ENCODE results near the gene NOL12. TPM values are rescaled to one million over a fixed set of nuclear protein-coding genes. Genes with fewer than 3 reads are reported as not detected.
A peak's percentile ranks its signal among the peaks of the same experiment; 100 is the strongest.

Gene NOL12
- polyA plus RNA-seq, 2 of the 4 experiments (the other 2 are of a cell fraction), result 23.0 to 37.3 TPM

DNA sequence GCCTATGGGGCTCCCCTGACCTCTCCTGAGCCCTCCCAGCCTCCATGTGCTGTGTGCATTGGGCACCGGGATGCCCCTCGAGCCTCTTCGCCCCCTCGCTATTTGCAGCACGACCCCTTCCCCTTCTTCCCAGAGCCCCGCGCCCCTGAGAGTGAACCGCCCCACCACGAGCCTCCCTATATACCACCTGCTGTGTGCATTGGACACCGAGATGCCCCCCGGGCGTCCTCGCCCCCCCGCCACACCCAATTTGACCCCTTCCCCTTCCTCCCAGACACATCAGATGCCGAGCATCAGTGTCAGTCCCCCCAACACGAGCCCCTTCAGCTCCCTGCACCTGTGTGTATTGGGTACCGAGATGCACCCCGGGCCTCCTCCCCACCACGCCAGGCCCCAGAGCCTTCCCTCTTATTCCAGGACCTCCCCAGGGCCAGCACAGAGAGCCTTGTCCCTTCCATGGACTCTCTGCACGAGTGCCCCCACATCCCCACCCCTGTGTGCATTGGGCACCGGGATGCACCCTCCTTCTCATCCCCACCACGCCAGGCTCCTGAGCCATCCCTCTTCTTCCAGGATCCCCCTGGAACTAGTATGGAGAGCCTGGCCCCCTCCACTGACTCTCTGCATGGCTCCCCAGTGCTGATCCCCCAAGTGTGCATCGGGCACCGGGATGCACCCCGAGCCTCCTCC lies 39.6 kb downstream of the NOL12 start:
- ChIA-PET CTCF (interaction anchor here (0.6 kb wide), 2 partner anchors 16 to 19 kb away, joined by 3 read pairs; no protein-coding TSS in a partner anchor), POLR2A (no interaction called here)
- Histone ChIP-seq H3K4me1 (no peaks in the 10 kb centered on the region), H3K27ac (no peak overlapping the region), H3K4me3 (no peak overlapping the region), H3K4me2 (no peak overlapping the region), H3K9me3 (no peaks in the 10 kb centered on the region)
- no peak for DNase-seq (ENCODE audit: low read depth in 1 of 2, low spot score in 1 of 2)
- TF ChIP-seq, protein P1, sequence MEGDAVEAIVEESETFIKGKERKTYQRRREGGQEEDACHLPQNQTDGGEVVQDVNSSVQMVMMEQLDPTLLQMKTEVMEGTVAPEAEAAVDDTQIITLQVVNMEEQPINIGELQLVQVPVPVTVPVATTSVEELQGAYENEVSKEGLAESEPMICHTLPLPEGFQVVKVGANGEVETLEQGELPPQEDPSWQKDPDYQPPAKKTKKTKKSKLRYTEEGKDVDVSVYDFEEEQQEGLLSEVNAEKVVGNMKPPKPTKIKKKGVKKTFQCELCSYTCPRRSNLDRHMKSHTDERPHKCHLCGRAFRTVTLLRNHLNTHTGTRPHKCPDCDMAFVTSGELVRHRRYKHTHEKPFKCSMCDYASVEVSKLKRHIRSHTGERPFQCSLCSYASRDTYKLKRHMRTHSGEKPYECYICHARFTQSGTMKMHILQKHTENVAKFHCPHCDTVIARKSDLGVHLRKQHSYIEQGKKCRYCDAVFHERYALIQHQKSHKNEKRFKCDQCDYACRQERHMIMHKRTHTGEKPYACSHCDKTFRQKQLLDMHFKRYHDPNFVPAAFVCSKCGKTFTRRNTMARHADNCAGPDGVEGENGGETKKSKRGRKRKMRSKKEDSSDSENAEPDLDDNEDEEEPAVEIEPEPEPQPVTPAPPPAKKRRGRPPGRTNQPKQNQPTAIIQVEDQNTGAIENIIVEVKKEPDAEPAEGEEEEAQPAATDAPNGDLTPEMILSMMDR (IDR thresholded peaks at IDR 0.05), result no peak
- TF ChIP-seq NFE2L2 (conservative IDR thresholded peaks at IDR 0.05; ENCODE audit: low read length) (no peak), FOSL2 (IDR thresholded peaks at IDR 0.05) (no peak), FOSL2 (CRISPR knock-in tag; IDR thresholded peaks at IDR 0.05) (no peak), EHMT2 (IDR thresholded peaks at IDR 0.05; ENCODE audit: low read depth) (no peak)
- TF ChIP-seq, protein P2, sequence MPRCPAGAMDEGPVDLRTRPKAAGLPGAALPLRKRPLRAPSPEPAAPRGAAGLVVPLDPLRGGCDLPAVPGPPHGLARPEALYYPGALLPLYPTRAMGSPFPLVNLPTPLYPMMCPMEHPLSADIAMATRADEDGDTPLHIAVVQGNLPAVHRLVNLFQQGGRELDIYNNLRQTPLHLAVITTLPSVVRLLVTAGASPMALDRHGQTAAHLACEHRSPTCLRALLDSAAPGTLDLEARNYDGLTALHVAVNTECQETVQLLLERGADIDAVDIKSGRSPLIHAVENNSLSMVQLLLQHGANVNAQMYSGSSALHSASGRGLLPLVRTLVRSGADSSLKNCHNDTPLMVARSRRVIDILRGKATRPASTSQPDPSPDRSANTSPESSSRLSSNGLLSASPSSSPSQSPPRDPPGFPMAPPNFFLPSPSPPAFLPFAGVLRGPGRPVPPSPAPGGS (IDR thresholded peaks at IDR 0.05), result no peak
- FAIRE-seq, result no peak
- 86% methylated on average over 14 of the region's 25 CpGs for WGBS (ENCODE audit: missing lambda C conversion rate)
- no peak for ATAC-seq

DNA sequence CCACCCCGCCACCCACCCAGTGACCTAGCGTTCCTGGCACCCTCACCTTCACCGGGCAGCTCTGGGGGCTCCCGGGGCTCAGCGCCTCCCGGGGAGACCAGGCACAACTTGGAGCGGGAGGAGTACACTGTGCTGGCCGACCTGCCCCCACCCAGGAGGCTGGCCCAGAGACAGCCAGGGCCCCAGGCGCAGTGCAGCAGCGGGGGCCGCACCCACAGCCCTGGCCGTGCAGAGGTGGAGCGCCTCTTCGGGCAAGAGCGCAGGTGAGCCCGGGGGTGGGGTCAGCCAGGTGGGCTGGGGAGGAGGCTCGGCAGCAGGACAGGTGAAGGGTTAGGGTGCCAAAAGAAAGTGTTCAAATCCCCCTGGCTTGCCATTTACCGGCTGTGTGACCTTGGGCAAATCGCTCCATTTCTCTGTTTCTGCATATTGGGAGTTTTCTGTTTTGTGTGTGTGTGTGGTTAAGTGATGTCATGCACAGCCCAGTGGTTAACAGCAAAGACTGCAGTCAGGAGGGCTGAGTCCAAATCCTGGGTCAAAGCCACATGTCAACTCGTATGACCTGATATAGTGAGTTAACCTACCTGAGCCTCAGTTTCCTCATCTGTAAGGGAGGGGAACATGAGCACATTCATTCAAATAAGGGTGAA lies 40.2 kb downstream of the NOL12 start:
- no peaks in the 10 kb centered on the region for H3K9me3 ChIP-seq
- ATAC-seq, result peak in 1 of 2 experiments; percentile 67; a peak in 3 of 6 replicates
- peaks cover under 1% of the 10 kb centered on the region; the same call in 1 of the 3 replicates for H3K4me1 ChIP-seq
- TF ChIP-seq KDM5A (IDR thresholded peaks at IDR 0.05) (no peak), SREBF2 (IDR thresholded peaks at IDR 0.05) (no peak), RAD21 (conservative IDR thresholded peaks at IDR 0.05 in 1 of 2, IDR thresholded peaks at IDR 0.05 in 1 of 2) (peak in 1 of 2 experiments; percentile 14; a peak in 1 of 5 replicates)
- TF ChIP-seq, protein P3, sequence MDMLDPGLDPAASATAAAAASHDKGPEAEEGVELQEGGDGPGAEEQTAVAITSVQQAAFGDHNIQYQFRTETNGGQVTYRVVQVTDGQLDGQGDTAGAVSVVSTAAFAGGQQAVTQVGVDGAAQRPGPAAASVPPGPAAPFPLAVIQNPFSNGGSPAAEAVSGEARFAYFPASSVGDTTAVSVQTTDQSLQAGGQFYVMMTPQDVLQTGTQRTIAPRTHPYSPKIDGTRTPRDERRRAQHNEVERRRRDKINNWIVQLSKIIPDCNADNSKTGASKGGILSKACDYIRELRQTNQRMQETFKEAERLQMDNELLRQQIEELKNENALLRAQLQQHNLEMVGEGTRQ (IDR thresholded peaks at IDR 0.05), result no peak
- CTCF ChIA-PET, result interaction anchor here (0.6 kb wide), 1 partner anchor 17 kb away, joined by 3 read pairs; no protein-coding TSS in a partner anchor
- WGBS (ENCODE audit: missing lambda C conversion rate), result 91% methylated on average over 9 of the region's 20 CpGs
- H3K4me3 ChIP-seq, result no peak overlapping the region
- POLR2A ChIA-PET, result no interaction called here
- no peak overlapping the region for H3K27ac ChIP-seq
- no peak for DNase-seq (ENCODE audit: low read depth in 1 of 2, low spot score in 1 of 2)
- no peak overlapping the region for H3K4me2 ChIP-seq
- no peak for FAIRE-seq

DNA sequence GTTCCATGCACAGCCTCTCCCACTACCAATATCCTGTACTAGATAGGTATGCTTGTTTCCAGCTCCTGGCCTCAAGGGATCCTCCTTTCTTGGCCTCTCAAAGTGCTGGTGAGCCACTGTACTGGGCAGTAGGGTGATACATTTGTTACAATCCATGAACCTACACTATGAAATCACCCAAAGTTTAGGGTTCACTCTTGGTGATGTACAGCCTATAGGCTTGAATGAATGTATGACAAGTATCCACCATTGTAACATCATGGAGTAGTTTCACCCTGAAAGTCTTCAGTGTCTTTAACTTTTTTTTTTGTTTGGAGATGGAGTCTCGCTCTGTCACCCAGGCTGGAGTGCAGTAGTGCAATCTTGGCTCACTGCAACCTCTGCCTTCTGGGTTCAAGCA lies 42.5 kb downstream of the NOL12 start:
- FAIRE-seq, result no peak
- 91% methylated on average over 1 of the region's 1 CpG for WGBS (ENCODE audit: missing lambda C conversion rate)
- H3K4me2 ChIP-seq, result no peak overlapping the region
- H3K4me1 ChIP-seq, result peaks cover 18% of the 10 kb centered on the region
- peak in 1 of 2 experiments; percentile 20; a peak in 1 of 6 replicates for ATAC-seq
- ChIA-PET CTCF (interaction anchor here (0.9 to 1.2 kb wide), 3 partner anchors 53 to 167 kb away, joined by 3 to 4 read pairs (median 4); no protein-coding TSS in a partner anchor), POLR2A (no interaction called here)
- H3K9me3 ChIP-seq, result no peaks in the 10 kb centered on the region
- DNase-seq (ENCODE audit: low read depth in 1 of 2, low spot score in 1 of 2), result no peak
- H3K4me3 ChIP-seq, result no peak overlapping the region
- TF ChIP-seq, protein P2 (IDR thresholded peaks at IDR 0.05), result no peak
- TF ChIP-seq KDM1A (IDR thresholded peaks at IDR 0.05; ENCODE audit: low read depth) (no peak), PHF8 (IDR thresholded peaks at IDR 0.05; ENCODE audit: borderline replicate concordance, low read depth) (no peak), TFCP2L1 (CRISPR knock-in tag; IDR thresholded peaks at IDR 0.05) (no peak), CEBPB (IDR thresholded peaks at IDR 0.05) (no peak), HOXB5 (CRISPR knock-in tag; IDR thresholded peaks at IDR 0.05) (no peak)
- TF ChIP-seq, protein P3 (IDR thresholded peaks at IDR 0.05), result no peak
- 0 out of 6 replicates have a peak overlapping the region, but pooled peaks of 1 of the 2 experiments have one; percentile 35 for H3K27ac ChIP-seq
